Medulla oblongata (tissue), 1 donor: ENCODE results near the gene OPN1MW.
"Not testable (repeated sequence)": the region's sequence is repeated elsewhere in the genome, so short reads cannot be mapped to it uniquely, and the experiment has no call there.

Experiments
- DNase-seq: peaks from one replicate; pipeline ENCODE4 v3.0.0-alpha.2; 2015; ENCODE audit errors: extremely low spot score

OPN1MW gene

GRCh38 chrX:154211057-154211456, 28.7 kb downstream of the OPN1MW start:
- not testable (repeated sequence) for DNase-seq

GRCh38 chrX:154211499-154211898, 29.1 kb downstream of the OPN1MW start:
- DNase-seq = not testable (repeated sequence)

- DNase-seq = not testable (repeated sequence)
These were observed 37.1 kb downstream of the OPN1MW start, which contains the start of gene OPN1MW2 for GRCh38 chrX:154219456-154219855. TSS of gene OPN1MW2 (plus strand) at chrX:154219756. CDS start at chrX:154219816, 60 bp downstream.

- DNase-seq = not testable (repeated sequence)
These were observed 42.9 kb downstream of the OPN1MW start for GRCh38 chrX:154225292-154225691.

DNA sequence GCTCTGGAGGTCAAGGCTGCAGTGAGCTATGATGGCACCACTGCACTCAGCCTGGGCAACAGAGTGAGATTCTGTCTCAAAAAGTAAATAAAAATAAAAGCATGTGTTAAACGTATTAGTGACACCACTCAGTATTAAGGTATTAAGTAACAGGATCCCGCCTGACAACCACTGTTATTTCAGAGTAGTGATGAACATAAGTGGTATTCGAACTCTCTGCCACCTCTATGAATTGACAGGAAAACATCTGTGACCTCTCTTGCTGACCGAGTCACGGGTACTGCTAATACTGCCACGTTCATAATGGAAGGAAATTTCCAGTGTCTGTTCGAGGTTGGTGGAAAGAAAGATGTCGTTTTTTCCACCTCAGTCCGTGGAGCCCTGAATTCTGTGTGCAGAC, 44.3 kb downstream of the OPN1MW start:
- not testable (repeated sequence) for DNase-seq

DNA sequence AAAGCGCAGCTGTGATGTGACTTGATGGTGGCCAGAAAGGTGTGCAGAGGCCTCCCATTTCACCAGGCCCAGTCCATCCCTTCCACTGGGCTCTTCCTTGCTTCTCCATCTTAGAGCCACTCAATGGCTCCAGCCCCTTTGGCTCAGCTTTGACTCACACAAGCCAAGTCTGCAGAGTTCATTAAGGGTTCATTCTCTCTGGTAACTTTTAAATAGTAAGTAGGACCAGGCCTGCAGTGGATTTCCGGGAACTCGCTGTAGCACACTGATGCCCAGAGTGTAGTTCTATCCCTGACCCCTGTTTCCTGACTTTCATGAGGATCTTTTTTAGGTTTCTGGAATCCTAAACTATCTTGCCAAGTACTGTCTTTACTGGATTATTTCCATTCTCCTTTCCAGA, 49.0 kb downstream of the OPN1MW start:
- not testable (repeated sequence) for DNase-seq

DNA sequence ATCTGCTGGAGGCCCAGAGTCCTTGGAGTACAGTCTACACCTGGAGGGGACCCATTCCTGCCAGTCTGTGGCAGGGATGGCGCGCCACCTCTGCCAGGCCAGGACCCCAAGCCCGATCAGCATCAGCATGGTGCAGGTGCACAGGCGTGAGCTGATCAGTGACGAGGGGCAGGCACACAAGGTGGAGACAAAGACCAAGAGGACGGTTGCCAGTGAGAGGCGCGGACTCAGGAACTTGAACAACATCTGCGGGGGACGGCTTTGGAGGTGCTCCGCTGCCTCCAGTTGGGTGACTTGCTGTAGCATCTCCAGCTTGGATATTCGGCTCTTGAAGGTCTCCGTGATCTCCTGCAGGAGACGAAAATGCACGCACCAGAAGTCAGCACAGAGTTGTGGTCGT, 51.2 kb downstream of the OPN1MW start:
- DNase-seq = not testable (repeated sequence)

GRCh38 chrX:154238939-154239559, 56.7 kb downstream of the OPN1MW start:
- DNase-seq = not testable (repeated sequence)

- DNase-seq = not testable (repeated sequence)
These were observed 57.6 kb downstream of the OPN1MW start for GRCh38 chrX:154239982-154240503.
